C4-2B (cell line): Measurements from ENCODE around the gene BNC2.

Experiments
- H3K27ac ChIP-seq: fragments of 450-650 bp; 2 replicates; pipeline ENCODE4 v1.5.1; 2017
- CTCF ChIP-seq: fragments of 450-650 bp; conservative IDR thresholded peaks from 2 replicates; pipeline ENCODE4 v1.5.1; 2017; ENCODE audit warnings: mild to moderate bottlenecking
- ZFX ChIP-seq: fragments of 450-650 bp; IDR thresholded peaks from 2 replicates; pipeline ENCODE4 v1.6.1; 2017

BNC2 gene

GRCh38 chr9:16396389-16396788, 474.1 kb downstream of the BNC2 start:
- TF ChIP-seq CTCF (no peak), ZFX (no peak)
- no peak overlapping the region for H3K27ac ChIP-seq

- H3K27ac ChIP-seq = no peak overlapping the region
- TF ChIP-seq CTCF = no peak
- TF ChIP-seq ZFX = no peak
Measured at GRCh38 chr9:16391369-16391768, 479.1 kb downstream of the BNC2 start.

GRCh38 chr9:16387382-16387781, 483.1 kb downstream of the BNC2 start:
- no peak for TF ChIP-seq CTCF
- no peak for TF ChIP-seq ZFX
- H3K27ac ChIP-seq = no peak overlapping the region

- TF ChIP-seq ZFX = no peak
- no peak for TF ChIP-seq CTCF
- no peak overlapping the region for H3K27ac ChIP-seq
Measured at GRCh38 chr9:16386827-16387077, 483.7 kb downstream of the BNC2 start.

GRCh38 chr9:16386007-16386826, 484.3 kb downstream of the BNC2 start:
- TF ChIP-seq CTCF = no peak
- no peak for TF ChIP-seq ZFX
- no peak overlapping the region for H3K27ac ChIP-seq

- H3K27ac ChIP-seq = no peak overlapping the region
Measured at GRCh38 chr9:16385590-16385989, 484.9 kb downstream of the BNC2 start.

GRCh38 chr9:16384993-16385392, 485.5 kb downstream of the BNC2 start:
- H3K27ac ChIP-seq = no peak overlapping the region
- TF ChIP-seq CTCF (no peak), ZFX (no peak)

More at GRCh38 chr9:16385590-16385989, 484.9 kb downstream of the BNC2 start:
- TF ChIP-seq CTCF = no peak
- no peak for TF ChIP-seq ZFX
